Panc1 (cell line): ENCODE measurements around the gene UGT1A10. TPM values are rescaled to one million over a fixed set of nuclear protein-coding genes. Genes with fewer than 3 reads are reported as not detected.
"Not testable (repeated sequence)": the region's sequence is repeated elsewhere in the genome, so short reads cannot be mapped to it uniquely, and the experiment has no call there.

Experiments used
- ATAC-seq: fragments of 200-7000 bp; cut with Tn5 transposase; 2 replicates; pipeline ENCODE4 v1.9.1; 2020; ENCODE audit warnings: mild to moderate bottlenecking, moderate library complexity
- BruUV-seq: library from RNA; stranded (reverse); fragments of 400-500 nt; replicated peaks from 2 replicates; lab custom pipeline; 2021; lab: Mats Ljungman, UMichigan
- CTCF ChIA-PET: fragments of 300-600 bp; sonication (Branson Sonifier 250); formaldehyde crosslinking; loops from one replicate; lab custom pipeline; 2022; ENCODE audit warnings: antibody characterized with exemption; lab: Charles Lee
- POLR2A ChIA-PET: fragments of 300-600 bp; sonication (Branson Sonifier 250); formaldehyde crosslinking; loops from one replicate; lab custom pipeline; 2022; ENCODE audit warnings: antibody characterized with exemption; lab: Charles Lee
- DNase-seq: peaks from one replicate; pipeline ENCODE4 v3.0.0-alpha.2; 2010; ENCODE audit warnings: low read depth, low spot score
- H3K27ac ChIP-seq: 2 replicates; pipeline ENCODE4 v1.5.1; 2011; ENCODE audit warnings: mild to moderate bottlenecking, low read length, inconsistent platforms
- H3K27me3 ChIP-seq: fragments of 200-500 bp; sonication (Bioruptor generic); 2 replicates; pipeline ENCODE4 v1.6.0; 2014; ENCODE audit warnings: low read length, inconsistent platforms; ENCODE audit not compliant: control insufficient read depth, insufficient read depth
- H3K36me3 ChIP-seq: fragments of 200-500 bp; sonication (Bioruptor generic); 2 replicates; pipeline ENCODE4 v1.5.1; 2014; ENCODE audit warnings: inconsistent platforms, mild to moderate bottlenecking, low read length, moderate library complexity; ENCODE audit not compliant: control insufficient read depth, insufficient read depth
- H3K4me1 ChIP-seq: 2 replicates; pipeline ENCODE4 v1.5.1; 2011; ENCODE audit warnings: inconsistent platforms, mild to moderate bottlenecking, low read length, moderate library complexity; ENCODE audit not compliant: control insufficient read depth, insufficient read depth
- H3K4me3 ChIP-seq, 2 experiments: 2 replicates each; pipeline ENCODE4 v1.5.1; 2011 to 2012; ENCODE audit warnings: low read depth in 2 of 2, low read length in 2 of 2, mild to moderate bottlenecking in 2 of 2, inconsistent platforms in 1 of 2, moderate library complexity in 1 of 2
- H3K9me3 ChIP-seq: fragments of 200-500 bp; sonication (Bioruptor generic); 2 replicates; pipeline ENCODE4 v1.5.1; 2014; ENCODE audit warnings: low read depth, mild to moderate bottlenecking, inconsistent platforms, low read length, moderate library complexity; ENCODE audit not compliant: control insufficient read depth, insufficient read depth
- POLR2AphosphoS5 ChIP-seq: IDR thresholded peaks from 2 replicates; pipeline ENCODE4 v1.6.1; 2012; ENCODE audit warnings: mild to moderate bottlenecking, low read depth, low read length, moderate library complexity
- SIN3A ChIP-seq: IDR thresholded peaks from 2 replicates; pipeline ENCODE4 v1.6.1; 2012; ENCODE audit warnings: low read depth, mild to moderate bottlenecking, low read length, moderate library complexity, borderline replicate concordance; ENCODE audit not compliant: insufficient read depth
- TCF7L2 ChIP-seq: IDR thresholded peaks from 2 replicates; pipeline ENCODE4 v1.6.1; 2011; ENCODE audit warnings: mild to moderate bottlenecking, low read depth, low read length, inconsistent platforms
- in situ Hi-C: cut with HindIII; loops from 2 replicates; pipeline ENCODE4 v1.10.0; 2016; ENCODE audit warnings: low sequenced_read_pairs, low pct_unique_long_range_greater_than_20kb
- intact Hi-C: fragments of 100-400 bp; cut with micrococcal nuclease; formaldehyde crosslinking; loops from one replicate; pipeline ENCODE4 v1.10.0; 2022; ENCODE audit not compliant: unreplicated experiment
- total RNA-seq: library from RNA; stranded (reverse); gene quantifications from one replicate; pipeline ENCODE4 v1.2.1, GENCODE V29; 2021; ENCODE audit not compliant: unreplicated experiment
- TF ChIP-seq, protein P1 (sequence below): fragments of 450-650 bp; IDR thresholded peaks from 2 replicates; pipeline ENCODE4 v1.5.1; 2017; ENCODE audit warnings: mild to moderate bottlenecking
- TF ChIP-seq, protein P2 (sequence below), 2 experiments: IDR thresholded peaks; 2 replicates each; pipeline ENCODE4 v1.6.1; 2011 to 2012; ENCODE audit warnings: low read depth in 2 of 2, control low read depth in 1 of 2, low read length in 1 of 2, mild to moderate bottlenecking in 1 of 2, moderate library complexity in 1 of 2; ENCODE audit not compliant: insufficient read depth in 1 of 2

Gene UGT1A10
- total RNA-seq, 1 experiment from 2014 or later, result not detected

DNA sequence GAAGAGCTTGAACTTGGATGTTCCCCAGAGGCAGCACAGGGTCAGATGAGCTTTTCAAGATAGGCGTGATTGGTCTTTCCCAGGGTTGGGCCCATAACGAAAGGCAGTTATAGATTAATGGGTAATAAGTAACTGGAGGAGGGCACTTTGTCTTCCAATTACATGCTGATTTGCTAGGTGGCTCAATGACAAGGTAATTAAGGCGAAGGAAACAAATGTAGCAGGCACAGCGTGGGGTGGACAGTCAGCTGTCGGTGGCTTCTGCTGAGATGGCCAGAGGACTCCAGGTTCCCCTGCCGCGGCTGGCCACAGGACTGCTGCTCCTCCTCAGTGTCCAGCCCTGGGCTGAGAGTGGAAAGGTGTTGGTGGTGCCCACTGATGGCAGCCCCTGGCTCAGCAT is 82.3 kb downstream of the UGT1A10 start, which contains the start of gene UGT1A4:
UGT1A4 (plus strand) TSS at position 185 of the 400 bp plus-strand sequence; CDS start at position 270, 85 bp downstream.
- no peak for ATAC-seq
- intact Hi-C loops, result no loop called here

DNA sequence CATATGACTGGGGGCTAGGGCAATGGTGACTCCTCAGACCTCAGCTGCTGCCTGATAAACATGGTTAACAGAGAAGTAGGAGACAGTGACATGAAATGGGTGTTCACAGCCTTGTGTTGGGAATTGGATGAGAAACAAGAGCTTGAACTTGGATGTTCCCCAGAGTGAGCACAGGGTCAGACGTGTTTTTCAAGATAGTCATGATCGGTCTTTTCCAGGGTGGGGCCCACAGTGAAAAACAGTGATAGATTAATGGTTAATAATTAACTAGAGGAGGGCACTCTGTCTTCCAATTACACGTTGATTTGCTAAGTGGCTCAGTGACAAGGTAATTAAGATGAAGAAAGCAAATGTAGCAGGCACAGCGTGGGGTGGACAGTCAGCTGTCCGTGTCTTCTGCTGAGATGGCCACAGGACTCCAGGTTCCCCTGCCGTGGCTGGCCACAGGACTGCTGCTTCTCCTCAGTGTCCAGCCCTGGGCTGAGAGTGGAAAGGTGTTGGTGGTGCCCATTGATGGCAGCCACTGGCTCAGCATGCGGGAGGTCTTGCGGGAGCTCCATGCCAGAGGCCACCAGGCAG is 92.6 kb downstream of the UGT1A10 start, which contains the start of gene UGT1A3:
UGT1A3 (plus strand) TSS at position 320 of the 579 bp plus-strand sequence; CDS start at position 405, 85 bp downstream.
- DNase-seq (no peak), ATAC-seq (no peak)
- in situ Hi-C loops, result no loop called here
- no peak within 1 kb of the TSS for H3K4me3 ChIP-seq
- H3K27ac ChIP-seq, result no peak within 1 kb of the TSS
- H3K9me3 ChIP-seq, result no peaks in the 10 kb centered on the region
- no peaks in the 10 kb centered on the region for H3K27me3 ChIP-seq
- TF ChIP-seq, protein P1, sequence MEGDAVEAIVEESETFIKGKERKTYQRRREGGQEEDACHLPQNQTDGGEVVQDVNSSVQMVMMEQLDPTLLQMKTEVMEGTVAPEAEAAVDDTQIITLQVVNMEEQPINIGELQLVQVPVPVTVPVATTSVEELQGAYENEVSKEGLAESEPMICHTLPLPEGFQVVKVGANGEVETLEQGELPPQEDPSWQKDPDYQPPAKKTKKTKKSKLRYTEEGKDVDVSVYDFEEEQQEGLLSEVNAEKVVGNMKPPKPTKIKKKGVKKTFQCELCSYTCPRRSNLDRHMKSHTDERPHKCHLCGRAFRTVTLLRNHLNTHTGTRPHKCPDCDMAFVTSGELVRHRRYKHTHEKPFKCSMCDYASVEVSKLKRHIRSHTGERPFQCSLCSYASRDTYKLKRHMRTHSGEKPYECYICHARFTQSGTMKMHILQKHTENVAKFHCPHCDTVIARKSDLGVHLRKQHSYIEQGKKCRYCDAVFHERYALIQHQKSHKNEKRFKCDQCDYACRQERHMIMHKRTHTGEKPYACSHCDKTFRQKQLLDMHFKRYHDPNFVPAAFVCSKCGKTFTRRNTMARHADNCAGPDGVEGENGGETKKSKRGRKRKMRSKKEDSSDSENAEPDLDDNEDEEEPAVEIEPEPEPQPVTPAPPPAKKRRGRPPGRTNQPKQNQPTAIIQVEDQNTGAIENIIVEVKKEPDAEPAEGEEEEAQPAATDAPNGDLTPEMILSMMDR, result no peak
- TF ChIP-seq POLR2AphosphoS5 (no peak), TCF7L2 (no peak), SIN3A (no peak)
- TF ChIP-seq, protein P2, sequence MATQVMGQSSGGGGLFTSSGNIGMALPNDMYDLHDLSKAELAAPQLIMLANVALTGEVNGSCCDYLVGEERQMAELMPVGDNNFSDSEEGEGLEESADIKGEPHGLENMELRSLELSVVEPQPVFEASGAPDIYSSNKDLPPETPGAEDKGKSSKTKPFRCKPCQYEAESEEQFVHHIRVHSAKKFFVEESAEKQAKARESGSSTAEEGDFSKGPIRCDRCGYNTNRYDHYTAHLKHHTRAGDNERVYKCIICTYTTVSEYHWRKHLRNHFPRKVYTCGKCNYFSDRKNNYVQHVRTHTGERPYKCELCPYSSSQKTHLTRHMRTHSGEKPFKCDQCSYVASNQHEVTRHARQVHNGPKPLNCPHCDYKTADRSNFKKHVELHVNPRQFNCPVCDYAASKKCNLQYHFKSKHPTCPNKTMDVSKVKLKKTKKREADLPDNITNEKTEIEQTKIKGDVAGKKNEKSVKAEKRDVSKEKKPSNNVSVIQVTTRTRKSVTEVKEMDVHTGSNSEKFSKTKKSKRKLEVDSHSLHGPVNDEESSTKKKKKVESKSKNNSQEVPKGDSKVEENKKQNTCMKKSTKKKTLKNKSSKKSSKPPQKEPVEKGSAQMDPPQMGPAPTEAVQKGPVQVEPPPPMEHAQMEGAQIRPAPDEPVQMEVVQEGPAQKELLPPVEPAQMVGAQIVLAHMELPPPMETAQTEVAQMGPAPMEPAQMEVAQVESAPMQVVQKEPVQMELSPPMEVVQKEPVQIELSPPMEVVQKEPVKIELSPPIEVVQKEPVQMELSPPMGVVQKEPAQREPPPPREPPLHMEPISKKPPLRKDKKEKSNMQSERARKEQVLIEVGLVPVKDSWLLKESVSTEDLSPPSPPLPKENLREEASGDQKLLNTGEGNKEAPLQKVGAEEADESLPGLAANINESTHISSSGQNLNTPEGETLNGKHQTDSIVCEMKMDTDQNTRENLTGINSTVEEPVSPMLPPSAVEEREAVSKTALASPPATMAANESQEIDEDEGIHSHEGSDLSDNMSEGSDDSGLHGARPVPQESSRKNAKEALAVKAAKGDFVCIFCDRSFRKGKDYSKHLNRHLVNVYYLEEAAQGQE (IDR thresholded peaks at IDR 0.05; ENCODE audit: insufficient read depth in 1 of 2, low read depth in 2 of 2, low read length in 1 of 2), result no peak
- intact Hi-C loops, result loop anchor here (10.0 kb wide), 1 partner anchor 114 kb away; the partner anchor contains the start of gene UGT1A8
- BruUV-seq, result no TSS peak
- CTCF ChIA-PET, result no interaction called here
- POLR2A ChIA-PET, result no interaction called here
- H3K36me3 ChIP-seq, result no peaks in the 10 kb centered on the region
- H3K4me1 ChIP-seq, result no peaks in the 10 kb centered on the region

More for the DNA sequence above, 82.3 kb downstream of the UGT1A10 start, which contains the start of gene UGT1A4:
- in situ Hi-C loops, result no loop called here
- DNase-seq, result no peak
- H3K9me3 ChIP-seq, result no peaks in the 10 kb centered on the region
- no TSS peak for BruUV-seq
- ChIA-PET CTCF (no interaction called here), POLR2A (interaction anchor here (0.5 kb wide), 1 partner anchor 241 kb away, joined by 9 read pairs; no protein-coding TSS in a partner anchor)
- H3K4me1 ChIP-seq, result no peaks in the 10 kb centered on the region
- H3K27ac ChIP-seq, result no peak within 1 kb of the TSS
- no peaks in the 10 kb centered on the region for H3K27me3 ChIP-seq
- H3K36me3 ChIP-seq, result no peaks in the 10 kb centered on the region
- TF ChIP-seq, protein P1, result no peak
- no peak for TF ChIP-seq POLR2AphosphoS5
- no peak for TF ChIP-seq SIN3A
- TF ChIP-seq, protein P2 (IDR thresholded peaks at IDR 0.05; ENCODE audit: insufficient read depth in 1 of 2, low read depth in 2 of 2, low read length in 1 of 2), result no peak
- TF ChIP-seq TCF7L2, result no peak
- H3K4me3 ChIP-seq, result no peak within 1 kb of the TSS

DNA sequence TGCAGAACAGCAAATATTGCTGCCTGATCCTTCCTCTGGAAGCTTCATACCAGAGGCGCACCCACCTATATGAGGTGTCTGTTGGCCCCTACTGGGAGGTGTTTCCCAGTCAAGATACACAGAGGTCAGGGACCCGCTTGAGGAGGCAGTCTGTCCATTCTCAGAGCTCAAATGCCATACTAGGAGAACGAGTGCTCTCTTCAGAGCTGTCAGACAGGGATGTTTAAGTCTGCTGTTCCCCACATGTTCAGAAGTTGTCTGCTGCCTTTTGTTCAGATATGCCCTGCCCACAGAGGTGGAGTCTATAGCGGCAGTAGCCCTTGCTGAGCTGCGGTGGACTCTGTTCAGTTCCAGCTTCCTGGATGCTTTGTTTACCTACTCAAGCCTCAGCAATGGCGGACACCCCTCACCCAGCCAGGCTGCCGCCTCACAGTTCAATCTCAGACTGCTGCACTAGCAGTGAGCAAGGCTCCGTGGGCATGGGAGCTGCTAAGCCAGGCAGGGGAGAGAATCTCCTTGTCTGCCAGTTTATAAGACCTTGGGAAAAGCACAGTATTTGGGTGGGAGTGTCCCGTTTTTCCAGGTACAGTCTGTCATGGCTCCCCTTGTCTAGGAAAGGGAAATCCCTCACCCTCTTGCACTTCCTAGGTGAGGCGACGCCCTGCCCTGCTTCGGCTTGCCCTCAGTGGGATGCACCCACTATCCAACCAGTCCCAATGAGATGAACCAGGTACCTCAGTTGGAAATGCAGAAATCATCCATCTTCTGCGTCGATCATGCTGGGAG is 100.8 kb downstream of the UGT1A10 start:
- ATAC-seq, H3K4me1 ChIP-seq, H3K4me3 ChIP-seq, POLR2A ChIA-PET, H3K27ac ChIP-seq, BruUV-seq, H3K36me3 ChIP-seq, DNase-seq, intact Hi-C loops, in situ Hi-C loops, H3K9me3 ChIP-seq, H3K27me3 ChIP-seq, CTCF ChIA-PET: not testable (repeated sequence)
